ENCODE data around the gene GPRC5A. TPM values are rescaled to one million over a fixed set of nuclear protein-coding genes. Genes with fewer than 3 reads are reported as not detected.
"Not testable (repeated sequence)": the region's sequence is repeated elsewhere in the genome, so short reads cannot be mapped to it uniquely, and the experiment has no call there.

GPRC5A gene
- total RNA-seq, 2 experiments from 2014 or later = 0.14 to 0.35 TPM

DNA sequence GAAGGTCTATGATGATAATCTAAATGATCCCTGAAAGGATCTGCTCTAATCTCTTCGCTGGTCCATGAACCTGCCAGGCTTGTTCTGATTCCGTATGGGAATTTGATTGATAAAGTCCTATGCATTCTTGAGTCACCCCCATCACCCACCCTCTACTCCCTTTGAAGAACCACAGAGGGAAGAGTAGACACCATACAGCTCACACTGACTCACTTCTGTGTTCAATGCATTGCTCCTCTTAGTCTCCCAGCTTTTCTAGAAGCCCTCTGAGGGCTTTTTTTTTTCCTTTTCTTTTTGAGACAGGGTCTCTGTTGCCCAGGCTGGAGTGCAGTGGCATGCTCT lies 18.5 kb upstream of the GPRC5A start:
- H3K27me3 Mint-ChIP-seq = no peaks in the 10 kb centered on the region
- no peak for DNase-seq
- ChIA-PET POLR2A (no interaction called here), CTCF (no interaction called here)
- no peak overlapping the region for H3K27ac Mint-ChIP-seq
- H3K36me3 Mint-ChIP-seq (ENCODE audit: low read depth) = peaks cover 5% of the 10 kb centered on the region
- no peaks in the 10 kb centered on the region for H3K4me1 Mint-ChIP-seq
- no peak for ATAC-seq
- no peaks in the 10 kb centered on the region for H3K9me3 Mint-ChIP-seq (ENCODE audit: low read depth)
- intact Hi-C loops (cut with DNase I, micrococcal nuclease) = no loop called here
- H3K4me3 Mint-ChIP-seq = no peak overlapping the region

GRCh38 chr12:12874029-12874428 lies 17.3 kb upstream of the GPRC5A start:
- intact Hi-C loops (cut with DNase I, micrococcal nuclease) = no loop called here
- ChIA-PET POLR2A (no interaction called here), CTCF (interaction anchor here (0.6 to 1.0 kb wide), 3 partner anchors 17 to 1289 kb away, joined by 3 read pairs; no protein-coding TSS in a partner anchor)
- DNase-seq (no peak), ATAC-seq (no peak)
- H3K9me3 Mint-ChIP-seq (ENCODE audit: low read depth) = no peaks in the 10 kb centered on the region
- H3K4me1 Mint-ChIP-seq = no peaks in the 10 kb centered on the region
- no peak overlapping the region for H3K4me3 Mint-ChIP-seq
- H3K36me3 Mint-ChIP-seq (ENCODE audit: low read depth) = peaks cover 5% of the 10 kb centered on the region
- H3K27me3 Mint-ChIP-seq = no peaks in the 10 kb centered on the region
- no peak overlapping the region for H3K27ac Mint-ChIP-seq

DNA sequence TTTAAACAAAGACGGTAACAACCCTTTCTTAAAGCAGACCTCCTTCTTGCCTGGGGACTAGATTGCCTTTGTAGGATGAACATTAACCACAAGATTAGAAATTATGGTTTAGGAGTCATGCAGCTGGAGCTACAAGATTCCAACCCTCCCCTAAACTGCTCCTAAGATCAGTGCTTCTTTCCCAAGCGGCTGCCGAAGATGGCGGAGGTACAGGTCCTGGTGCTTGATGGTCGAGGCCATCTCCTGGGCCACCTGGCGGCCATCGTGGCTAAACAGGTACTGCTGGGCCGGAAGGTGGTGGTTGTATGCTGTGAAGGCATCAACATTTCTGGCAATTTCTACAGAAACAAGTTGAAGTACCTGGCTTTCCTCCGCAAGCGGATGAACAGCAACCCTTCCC lies 16.1 kb upstream of the GPRC5A start:
- H3K27ac Mint-ChIP-seq; H3K36me3 Mint-ChIP-seq (ENCODE audit: low read depth); intact Hi-C loops (cut with DNase I, micrococcal nuclease); CTCF ChIA-PET; H3K4me1 Mint-ChIP-seq; DNase-seq; H3K27me3 Mint-ChIP-seq; H3K4me3 Mint-ChIP-seq; ATAC-seq; H3K9me3 Mint-ChIP-seq (ENCODE audit: low read depth); POLR2A ChIA-PET: not testable (repeated sequence)

DNA sequence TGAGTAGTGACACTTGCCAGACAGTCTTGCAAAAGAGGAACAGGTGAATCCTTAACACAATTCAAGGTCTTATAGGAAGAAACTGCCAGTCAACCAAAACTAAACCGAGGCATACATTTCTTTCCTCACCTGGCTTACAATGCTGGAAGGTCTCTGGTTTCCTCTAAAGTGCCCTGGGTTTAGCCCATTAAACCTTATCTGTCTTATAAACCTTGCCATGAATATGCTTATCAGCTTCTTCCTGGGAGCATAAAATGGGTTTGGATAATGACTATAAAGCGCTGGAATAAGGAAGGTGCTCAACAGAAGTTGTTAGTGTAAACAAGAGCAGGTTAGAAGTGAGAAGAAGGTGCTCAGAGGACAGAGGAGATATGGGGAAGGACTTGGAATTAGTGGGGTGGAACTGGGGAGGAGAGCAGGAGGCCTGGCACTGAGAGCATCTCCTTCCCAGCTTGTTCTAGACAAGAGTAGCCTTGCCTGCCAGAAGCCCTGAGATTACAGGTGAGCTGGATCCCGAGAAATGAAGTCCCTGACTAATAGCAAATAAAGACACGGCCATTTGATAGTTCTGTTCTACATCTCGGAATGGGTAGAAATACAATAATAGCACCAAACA lies 14.1 kb upstream of the GPRC5A start:
- Mint-ChIP-seq H3K36me3 (ENCODE audit: low read depth) (peaks cover 5% of the 10 kb centered on the region), H3K4me1 (peaks cover 11% of the 10 kb centered on the region), H3K27me3 (no peaks in the 10 kb centered on the region), H3K27ac (no peak overlapping the region), H3K9me3 (ENCODE audit: low read depth) (no peaks in the 10 kb centered on the region), H3K4me3 (no peak overlapping the region)
- DNase-seq (no peak), ATAC-seq (no peak)
- intact Hi-C loops (cut with DNase I, micrococcal nuclease) = no loop called here
- POLR2A ChIA-PET = no interaction called here
- CTCF ChIA-PET = interaction anchor here (0.9 kb wide), 1 partner anchor 11 kb away, joined by 3 read pairs; no protein-coding TSS in a partner anchor

GRCh38 chr12:12877781-12878455 lies 13.4 kb upstream of the GPRC5A start:
- Mint-ChIP-seq H3K27ac (no peak overlapping the region), H3K36me3 (ENCODE audit: low read depth) (peaks cover 5% of the 10 kb centered on the region), H3K27me3 (no peaks in the 10 kb centered on the region), H3K4me3 (no peak overlapping the region), H3K4me1 (peaks cover 11% of the 10 kb centered on the region), H3K9me3 (ENCODE audit: low read depth) (no peaks in the 10 kb centered on the region)
- ChIA-PET CTCF (interaction anchor here (0.6 to 1.5 kb wide), 4 partner anchors 10 to 117 kb away, joined by 3 to 4 read pairs (median 3); no protein-coding TSS in a partner anchor), POLR2A (no interaction called here)
- ATAC-seq = no peak
- DNase-seq = no peak
- intact Hi-C loops (cut with DNase I, micrococcal nuclease) = no loop called here

GRCh38 chr12:12880537-12880936 lies 10.8 kb upstream of the GPRC5A start:
- DNase-seq = no peak
- CTCF ChIA-PET = no interaction called here
- POLR2A ChIA-PET = no interaction called here
- peaks cover 3% of the 10 kb centered on the region for H3K36me3 Mint-ChIP-seq (ENCODE audit: low read depth)
- intact Hi-C loops (cut with DNase I, micrococcal nuclease) = no loop called here
- no peak overlapping the region for H3K27ac Mint-ChIP-seq
- H3K9me3 Mint-ChIP-seq (ENCODE audit: low read depth) = no peaks in the 10 kb centered on the region
- H3K4me3 Mint-ChIP-seq = no peak overlapping the region
- H3K27me3 Mint-ChIP-seq = no peaks in the 10 kb centered on the region
- H3K4me1 Mint-ChIP-seq = peaks cover 11% of the 10 kb centered on the region
- ATAC-seq = no peak

GRCh38 chr12:12881151-12881909 lies 10.0 kb upstream of the GPRC5A start:
- POLR2A ChIA-PET = no interaction called here
- CTCF ChIA-PET = interaction anchor here (0.7 kb wide), 1 partner anchor 111 kb away, joined by 4 read pairs; no protein-coding TSS in a partner anchor
- intact Hi-C loops (cut with DNase I, micrococcal nuclease) = no loop called here

DNA sequence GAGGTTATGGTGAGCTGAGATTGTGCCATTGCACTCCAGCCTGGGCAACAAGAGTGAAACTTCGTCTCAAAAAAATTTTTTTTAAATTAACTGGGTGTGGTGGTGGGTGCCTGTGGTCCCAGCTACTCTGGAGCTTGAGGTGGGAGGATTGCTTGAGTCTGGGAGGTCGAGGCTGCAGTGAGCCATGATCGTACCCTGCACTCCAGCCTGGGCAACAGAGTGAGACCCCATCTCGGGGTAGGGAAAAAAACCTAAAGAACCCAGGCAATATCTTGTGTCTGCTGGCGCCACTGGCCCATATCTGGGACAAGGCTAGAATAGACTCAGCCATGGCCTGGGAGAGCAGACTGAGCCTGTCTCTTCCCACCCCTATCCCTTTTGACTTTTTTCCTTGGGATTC lies 9.1 kb upstream of the GPRC5A start:
- peaks cover 11% of the 10 kb centered on the region for H3K4me1 Mint-ChIP-seq
- no peak overlapping the region for H3K4me3 Mint-ChIP-seq
- no peaks in the 10 kb centered on the region for H3K36me3 Mint-ChIP-seq (ENCODE audit: low read depth)
- DNase-seq = no peak
- intact Hi-C loops (cut with DNase I, micrococcal nuclease) = no loop called here
- no peaks in the 10 kb centered on the region for H3K27me3 Mint-ChIP-seq
- H3K9me3 Mint-ChIP-seq (ENCODE audit: low read depth) = no peaks in the 10 kb centered on the region
- ATAC-seq = no peak
- ChIA-PET POLR2A (no interaction called here), CTCF (no interaction called here)
- H3K27ac Mint-ChIP-seq = no peak overlapping the region

More at GRCh38 chr12:12881151-12881909, 10.0 kb upstream of the GPRC5A start:
- Mint-ChIP-seq H3K4me3 (no peak overlapping the region), H3K27ac (no peak overlapping the region), H3K9me3 (ENCODE audit: low read depth) (no peaks in the 10 kb centered on the region), H3K36me3 (ENCODE audit: low read depth) (peaks cover under 1% of the 10 kb centered on the region), H3K4me1 (peaks cover 11% of the 10 kb centered on the region), H3K27me3 (no peaks in the 10 kb centered on the region)
- ATAC-seq = peak; percentile 57
- DNase-seq = no peak

DNA sequence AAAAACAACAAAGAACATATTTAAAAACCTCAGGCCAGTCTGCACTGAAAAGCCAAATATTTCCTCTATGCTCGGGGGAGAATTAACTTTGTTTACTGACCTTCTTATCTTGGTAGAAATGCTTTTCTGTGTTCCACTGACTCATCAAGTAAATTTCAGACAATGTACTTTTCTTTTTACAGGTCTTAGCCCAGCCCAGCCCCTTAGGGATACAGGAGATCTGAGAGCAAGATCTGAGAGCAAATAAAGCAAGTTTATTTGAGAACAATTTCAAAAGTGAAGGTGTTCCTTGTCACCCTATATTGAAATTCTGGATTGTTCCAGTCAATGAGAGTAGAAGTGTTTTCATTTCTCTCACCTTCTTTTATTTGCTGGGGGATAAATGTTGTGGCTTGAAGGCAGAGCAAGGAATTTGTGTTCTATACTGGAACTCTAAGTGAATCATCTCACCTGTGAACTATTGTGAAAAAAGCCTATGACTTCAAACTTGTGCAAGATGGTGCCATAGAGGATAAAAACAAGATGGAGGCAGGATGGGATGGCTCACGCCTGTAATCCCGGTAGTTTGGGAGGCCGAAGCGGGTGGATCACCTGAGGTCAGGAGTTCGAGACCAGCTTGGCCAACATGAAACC lies 7.9 kb upstream of the GPRC5A start:
- Mint-ChIP-seq H3K4me3 (no peak overlapping the region), H3K27me3 (no peaks in the 10 kb centered on the region), H3K36me3 (ENCODE audit: low read depth) (no peaks in the 10 kb centered on the region), H3K9me3 (ENCODE audit: low read depth) (no peaks in the 10 kb centered on the region), H3K4me1 (peaks cover 11% of the 10 kb centered on the region), H3K27ac (no peak overlapping the region)
- ATAC-seq (no peak), DNase-seq (no peak)
- ChIA-PET CTCF (interaction anchor here (0.9 kb wide), 1 partner anchor 70 kb away, joined by 3 read pairs; no protein-coding TSS in a partner anchor), POLR2A (no interaction called here)
- intact Hi-C loops (cut with DNase I, micrococcal nuclease) = no loop called here

- CTCF ChIA-PET = no interaction called here
- H3K27me3 Mint-ChIP-seq = peaks cover 8% of the 10 kb centered on the region
- no peak for DNase-seq
- POLR2A ChIA-PET = no interaction called here
- intact Hi-C loops (cut with DNase I, micrococcal nuclease) = no loop called here
- no peaks in the 10 kb centered on the region for H3K36me3 Mint-ChIP-seq (ENCODE audit: low read depth)
- peaks cover 12% of the 10 kb centered on the region for H3K4me1 Mint-ChIP-seq
- H3K9me3 Mint-ChIP-seq (ENCODE audit: low read depth) = no peaks in the 10 kb centered on the region
- ATAC-seq = no peak
- H3K27ac Mint-ChIP-seq = no peak overlapping the region
- H3K4me3 Mint-ChIP-seq = no peak overlapping the region
Measured at GRCh38 chr12:12885096-12885792, 6.1 kb upstream of the GPRC5A start.

GRCh38 chr12:12887471-12887870 lies 3.9 kb upstream of the GPRC5A start:
- intact Hi-C loops (cut with DNase I, micrococcal nuclease) = no loop called here
- Mint-ChIP-seq H3K4me3 (no peak overlapping the region), H3K36me3 (ENCODE audit: low read depth) (no peaks in the 10 kb centered on the region), H3K4me1 (peaks cover 9% of the 10 kb centered on the region), H3K27ac (no peak overlapping the region), H3K9me3 (ENCODE audit: low read depth) (no peaks in the 10 kb centered on the region), H3K27me3 (peaks cover 14% of the 10 kb centered on the region)
- ATAC-seq = no peak
- no peak for DNase-seq
- CTCF ChIA-PET = interaction anchor here (1.0 kb wide), 1 partner anchor 10 kb away, joined by 3 read pairs; no protein-coding TSS in a partner anchor
- POLR2A ChIA-PET = no interaction called here
